ENCODE results near the gene ZNF322. TPM values are rescaled to one million over a fixed set of nuclear protein-coding genes. Genes with fewer than 3 reads are reported as not detected.

Gene ZNF322
- total RNA-seq, 1 donor from 2014 or later: 30.0 TPM

GRCh38 chr6:26660000-26660361 lies 435 bp upstream of the ZNF322 start:
- DNase-seq (ENCODE audit: low spot score): no peak
- H3K4me3 Mint-ChIP-seq (ENCODE audit: unreplicated experiment): peak overlapping the region; percentile 77
- peaks cover 20% of the 10 kb centered on the region for H3K27me3 Mint-ChIP-seq (ENCODE audit: low read depth)
- H3K27ac Mint-ChIP-seq (ENCODE audit: unreplicated experiment): peak overlapping the region; percentile 92
- H3K4me1 Mint-ChIP-seq (ENCODE audit: low read depth): peaks cover 35% of the 10 kb centered on the region
- peak; percentile 67 for TF ChIP-seq CTCF (IDR thresholded peaks at IDR 0.05)
- no peaks in the 10 kb centered on the region for H3K9me3 Mint-ChIP-seq (ENCODE audit: low read depth)
- H3K36me3 Mint-ChIP-seq (ENCODE audit: low read depth): peaks cover 6% of the 10 kb centered on the region

GRCh38 chr6:26657256-26657655 lies 2.3 kb downstream of the ZNF322 start:
- H3K9me3 Mint-ChIP-seq (ENCODE audit: low read depth): no peaks in the 10 kb centered on the region
- no peak for DNase-seq (ENCODE audit: low spot score)
- H3K27me3 Mint-ChIP-seq (ENCODE audit: low read depth): peaks cover 4% of the 10 kb centered on the region
- TF ChIP-seq CTCF (IDR thresholded peaks at IDR 0.05): no peak
- H3K4me1 Mint-ChIP-seq (ENCODE audit: low read depth): peaks cover 35% of the 10 kb centered on the region
- no peak overlapping the region for H3K27ac Mint-ChIP-seq (ENCODE audit: unreplicated experiment)
- peaks cover 17% of the 10 kb centered on the region for H3K36me3 Mint-ChIP-seq (ENCODE audit: low read depth)
- no peak overlapping the region for H3K4me3 Mint-ChIP-seq (ENCODE audit: unreplicated experiment)

GRCh38 chr6:26653007-26653406 lies 6.5 kb downstream of the ZNF322 start:
- Mint-ChIP-seq H3K4me1 (ENCODE audit: low read depth) (peaks cover 16% of the 10 kb centered on the region), H3K27ac (ENCODE audit: unreplicated experiment) (no peak overlapping the region), H3K9me3 (ENCODE audit: low read depth) (peaks cover 10% of the 10 kb centered on the region), H3K27me3 (ENCODE audit: low read depth) (no peaks in the 10 kb centered on the region), H3K36me3 (ENCODE audit: low read depth) (peaks cover 27% of the 10 kb centered on the region), H3K4me3 (ENCODE audit: unreplicated experiment) (no peak overlapping the region)
- no peak for TF ChIP-seq CTCF (IDR thresholded peaks at IDR 0.05)
- DNase-seq (ENCODE audit: low spot score): no peak

DNA sequence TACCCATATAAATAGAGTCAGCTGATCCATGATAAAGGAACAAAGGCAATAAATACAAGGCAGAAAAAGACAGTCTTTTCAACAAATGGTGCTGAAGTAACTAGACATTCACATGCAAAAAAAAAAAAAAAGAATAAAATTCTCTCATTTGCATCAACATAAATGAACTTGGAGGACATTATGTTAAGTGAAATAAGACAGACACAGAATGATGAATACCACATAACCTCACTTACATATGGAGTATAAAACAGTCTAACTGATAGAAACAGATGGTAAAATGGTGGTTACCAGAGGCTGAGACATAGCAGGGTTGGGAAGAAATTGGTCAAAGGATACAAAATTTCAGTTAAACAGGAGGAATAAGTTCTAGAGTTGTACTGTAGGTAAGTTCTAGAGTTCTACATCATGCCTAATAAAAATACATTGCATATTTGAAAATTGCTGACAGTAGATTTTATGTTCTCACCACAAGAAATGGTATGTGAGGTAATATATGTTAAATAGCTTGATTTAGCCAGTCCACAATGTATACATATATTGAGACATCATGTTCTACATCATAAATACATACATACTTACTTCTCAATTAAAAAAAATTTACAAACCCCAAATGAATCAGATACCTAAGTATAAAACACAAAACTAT lies 8.3 kb downstream of the ZNF322 start:
- H3K27ac Mint-ChIP-seq (ENCODE audit: unreplicated experiment): no peak overlapping the region
- DNase-seq (ENCODE audit: low spot score): no peak
- H3K27me3 Mint-ChIP-seq (ENCODE audit: low read depth): no peaks in the 10 kb centered on the region
- H3K36me3 Mint-ChIP-seq (ENCODE audit: low read depth): peaks cover 21% of the 10 kb centered on the region
- H3K9me3 Mint-ChIP-seq (ENCODE audit: low read depth): peaks cover 11% of the 10 kb centered on the region
- TF ChIP-seq CTCF (IDR thresholded peaks at IDR 0.05): no peak
- peaks cover 5% of the 10 kb centered on the region for H3K4me1 Mint-ChIP-seq (ENCODE audit: low read depth)
- H3K4me3 Mint-ChIP-seq (ENCODE audit: unreplicated experiment): no peak overlapping the region

DNA sequence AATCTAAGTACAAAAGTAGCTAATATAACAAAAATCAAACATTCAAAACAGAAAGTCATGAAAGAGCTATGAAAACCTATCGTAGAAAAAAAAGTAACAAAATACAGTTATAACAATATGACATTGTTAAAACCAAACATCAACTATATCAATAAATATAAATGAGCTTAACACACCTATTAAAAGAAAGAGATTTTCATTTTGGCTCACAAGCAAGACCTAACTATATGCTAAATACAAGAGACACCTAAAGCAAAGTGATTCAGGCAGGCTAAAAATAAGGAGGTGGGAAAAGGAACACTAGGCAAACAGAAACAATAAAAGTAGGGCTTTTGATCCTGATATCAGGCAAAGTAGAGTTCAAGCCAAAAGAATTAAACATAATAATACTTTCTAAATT lies 13.5 kb downstream of the ZNF322 start:
- no peak for DNase-seq (ENCODE audit: low spot score)
- peaks cover 47% of the 10 kb centered on the region for H3K36me3 Mint-ChIP-seq (ENCODE audit: low read depth)
- no peaks in the 10 kb centered on the region for H3K27me3 Mint-ChIP-seq (ENCODE audit: low read depth)
- no peak for TF ChIP-seq CTCF (IDR thresholded peaks at IDR 0.05)
- H3K9me3 Mint-ChIP-seq (ENCODE audit: low read depth): peaks cover 49% of the 10 kb centered on the region
- H3K27ac Mint-ChIP-seq (ENCODE audit: unreplicated experiment): no peak overlapping the region
- peaks cover 2% of the 10 kb centered on the region for H3K4me1 Mint-ChIP-seq (ENCODE audit: low read depth)
- no peak overlapping the region for H3K4me3 Mint-ChIP-seq (ENCODE audit: unreplicated experiment)
